HFF-Myc (cell line): ENCODE results near the gene SFTPA1.
A peak's percentile ranks its signal among the peaks of the same experiment; 100 is the strongest.
"Not testable (repeated sequence)": the region's sequence is repeated elsewhere in the genome, so short reads cannot be mapped to it uniquely, and the experiment has no call there.

Experiments
- DNase-seq: peaks from one replicate; pipeline ENCODE4 v3.0.0-alpha.2; 2011; ENCODE audit warnings: low read depth; ENCODE audit errors: extremely low read depth
- H3K4me3 ChIP-seq: replicated peaks from 2 replicates; pipeline ENCODE4 v1.5.1; 2011; ENCODE audit warnings: low read depth, mild to moderate bottlenecking, control low read depth, low read length
- TF ChIP-seq, protein P1 (sequence below): IDR thresholded peaks from 2 replicates; pipeline ENCODE4 v1.5.1; 2012; ENCODE audit warnings: mild to moderate bottlenecking, low read depth, low read length, control low read depth; ENCODE audit errors: missing control alignments

The SFTPA1 gene

GRCh38 chr10:79595510-79595909 is 15.2 kb upstream of the SFTPA1 start:
- TF ChIP-seq, protein P1, sequence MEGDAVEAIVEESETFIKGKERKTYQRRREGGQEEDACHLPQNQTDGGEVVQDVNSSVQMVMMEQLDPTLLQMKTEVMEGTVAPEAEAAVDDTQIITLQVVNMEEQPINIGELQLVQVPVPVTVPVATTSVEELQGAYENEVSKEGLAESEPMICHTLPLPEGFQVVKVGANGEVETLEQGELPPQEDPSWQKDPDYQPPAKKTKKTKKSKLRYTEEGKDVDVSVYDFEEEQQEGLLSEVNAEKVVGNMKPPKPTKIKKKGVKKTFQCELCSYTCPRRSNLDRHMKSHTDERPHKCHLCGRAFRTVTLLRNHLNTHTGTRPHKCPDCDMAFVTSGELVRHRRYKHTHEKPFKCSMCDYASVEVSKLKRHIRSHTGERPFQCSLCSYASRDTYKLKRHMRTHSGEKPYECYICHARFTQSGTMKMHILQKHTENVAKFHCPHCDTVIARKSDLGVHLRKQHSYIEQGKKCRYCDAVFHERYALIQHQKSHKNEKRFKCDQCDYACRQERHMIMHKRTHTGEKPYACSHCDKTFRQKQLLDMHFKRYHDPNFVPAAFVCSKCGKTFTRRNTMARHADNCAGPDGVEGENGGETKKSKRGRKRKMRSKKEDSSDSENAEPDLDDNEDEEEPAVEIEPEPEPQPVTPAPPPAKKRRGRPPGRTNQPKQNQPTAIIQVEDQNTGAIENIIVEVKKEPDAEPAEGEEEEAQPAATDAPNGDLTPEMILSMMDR: no peak
- H3K4me3 ChIP-seq: no peak overlapping the region
- DNase-seq: no peak

DNA sequence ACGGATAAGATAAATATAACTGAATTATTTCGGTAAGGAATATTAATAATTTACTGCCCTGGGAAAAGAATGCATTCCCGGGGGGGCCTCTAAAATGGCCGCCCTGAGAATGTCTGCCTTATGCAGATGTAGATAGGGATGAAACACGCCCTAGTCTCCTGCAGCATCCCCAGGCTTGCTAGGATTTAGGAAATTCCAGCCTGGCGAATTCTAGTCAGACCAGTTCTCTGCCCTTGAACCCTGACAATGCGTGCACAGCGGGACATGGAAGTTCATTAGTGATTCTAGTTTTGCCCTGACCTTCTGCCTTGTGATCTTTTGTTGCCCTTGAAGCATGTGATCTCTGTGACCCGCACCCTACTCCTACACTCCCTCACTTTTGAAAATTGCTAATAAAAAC is 11.1 kb upstream of the SFTPA1 start:
- DNase-seq, H3K4me3 ChIP-seq: not testable (repeated sequence)

- TF ChIP-seq, protein P1: no peak
- no peak for DNase-seq
- H3K4me3 ChIP-seq: no peak overlapping the region
Measured at GRCh38 chr10:79601939-79602338, 8.8 kb upstream of the SFTPA1 start.

GRCh38 chr10:79602953-79603352 is 7.8 kb upstream of the SFTPA1 start:
- H3K4me3 ChIP-seq: no peak overlapping the region
- no peak for DNase-seq
- TF ChIP-seq, protein P1: no peak

- DNase-seq: no peak
- TF ChIP-seq, protein P1: no peak
- no peak overlapping the region for H3K4me3 ChIP-seq
Measured at GRCh38 chr10:79604294-79604693, 6.4 kb upstream of the SFTPA1 start.

DNA sequence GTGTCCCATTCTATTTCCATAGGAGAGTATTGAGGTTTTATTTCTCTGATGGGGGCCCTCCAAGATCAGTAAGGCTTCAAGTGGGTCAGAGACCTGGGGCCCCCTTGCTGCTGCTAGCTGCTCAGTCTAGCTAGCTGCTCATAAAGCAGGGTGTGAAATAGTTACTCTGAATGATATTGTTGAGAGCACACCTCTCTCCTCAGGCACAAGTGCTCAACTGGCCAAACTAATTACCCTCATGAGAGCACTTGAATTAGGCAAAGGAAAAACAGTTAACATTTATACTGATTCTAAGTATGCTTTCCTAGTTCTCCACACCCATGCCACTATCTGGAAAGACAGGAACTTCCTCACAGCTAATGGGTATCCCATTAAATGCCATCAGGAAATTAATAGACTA is 5.4 kb upstream of the SFTPA1 start:
- TF ChIP-seq, protein P1: no peak
- H3K4me3 ChIP-seq: no peak overlapping the region
- DNase-seq: no peak

DNA sequence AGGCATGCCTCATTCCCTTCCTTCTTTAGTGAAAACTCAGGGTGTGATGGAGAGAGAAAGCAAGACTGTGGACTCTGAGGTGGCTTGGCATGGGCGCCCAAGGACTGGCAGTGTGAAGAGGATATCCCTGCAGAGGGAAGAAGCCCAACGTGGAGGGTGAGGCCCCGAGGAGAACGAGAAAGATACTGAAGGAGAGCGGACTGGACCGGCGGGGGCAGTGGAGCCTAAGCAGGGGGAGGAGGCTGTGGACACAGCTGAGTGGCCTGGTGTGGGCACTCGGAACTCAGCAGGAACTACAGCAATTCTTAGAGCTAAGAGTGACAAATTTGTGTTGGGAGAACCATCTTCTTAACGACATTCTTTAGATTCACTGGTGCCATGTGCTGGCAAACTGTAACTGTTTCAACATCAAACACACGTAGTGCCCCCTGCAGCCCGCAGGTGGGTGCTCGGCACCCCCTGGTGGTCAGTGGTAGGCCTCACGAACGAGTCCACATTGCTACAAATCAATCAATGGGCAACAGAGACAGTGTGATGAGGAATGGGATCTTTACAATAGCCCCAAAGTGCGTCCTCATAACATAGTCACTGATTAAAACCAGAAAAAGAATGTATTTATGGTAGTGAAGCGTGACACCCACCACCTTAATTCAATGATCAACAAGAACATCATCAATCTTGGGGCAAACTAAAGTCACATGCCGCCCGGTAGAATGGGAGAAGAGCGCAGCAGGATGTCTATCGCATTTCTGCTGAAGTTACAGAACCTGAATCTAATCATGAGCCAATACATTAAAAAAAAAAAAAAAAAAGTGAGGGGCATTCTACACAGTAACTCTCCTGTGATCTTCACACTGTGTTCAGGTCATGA is 2.0 kb upstream of the SFTPA1 start:
- H3K4me3 ChIP-seq: no peak overlapping the region
- TF ChIP-seq, protein P1: peak; percentile 83
- DNase-seq: no peak

- H3K4me3 ChIP-seq, DNase-seq: not testable (repeated sequence)
Measured at GRCh38 chr10:79611193-79611976, 646 bp downstream of the SFTPA1 start.
